CD8-positive, alpha-beta memory T cell (primary cell): ENCODE measurements around the gene APBA3. TPM values are rescaled to one million over a fixed set of nuclear protein-coding genes. Genes with fewer than 3 reads are reported as not detected.

Experiments used
- CTCF ChIA-PET: fragments of 350-600 bp; sonication (Branson Sonifier 250); formaldehyde crosslinking; loops from one replicate; lab custom pipeline; 2021; ENCODE audit warnings: antibody characterized with exemption; lab: Charles Lee
- POLR2A ChIA-PET: fragments of 350-600 bp; sonication (Branson Sonifier 250); formaldehyde crosslinking; loops from one replicate; lab custom pipeline; 2021; ENCODE audit warnings: antibody characterized with exemption; lab: Charles Lee
- DNase-seq, 5 donors: peaks; one replicate each; pipeline versions ENCODE4 v3.0.0 to v3.0.0-alpha.2; 2020 to 2022; ENCODE audit warnings: mixed read lengths in 1 of 5
- H3K27ac ChIP-seq: one replicate; pipeline ENCODE4 v1.7.0; 2013; ENCODE audit warnings: low read depth, mild to moderate bottlenecking, low read length, moderate library complexity
- H3K27me3 ChIP-seq: 2 replicates; pipeline ENCODE4 v1.7.0; 2013; ENCODE audit warnings: low read length, mild to moderate bottlenecking; ENCODE audit not compliant: insufficient read depth, poor library complexity, severe bottlenecking
- H3K36me3 ChIP-seq: 2 replicates; pipeline ENCODE4 v1.7.0; 2013; ENCODE audit warnings: mild to moderate bottlenecking, low read length, moderate library complexity; ENCODE audit not compliant: insufficient read depth
- H3K4me1 ChIP-seq: 2 replicates; pipeline ENCODE4 v1.7.0; 2013; ENCODE audit warnings: mild to moderate bottlenecking, low read length, moderate library complexity; ENCODE audit not compliant: insufficient read depth
- H3K4me3 ChIP-seq: 2 replicates; pipeline ENCODE4 v1.7.0; 2013; ENCODE audit warnings: mild to moderate bottlenecking, low read length
- H3K9me3 ChIP-seq: 2 replicates; pipeline ENCODE4 v1.7.0; 2013; ENCODE audit warnings: mild to moderate bottlenecking, low read length
- H3K27ac Mint-ChIP-seq, 8 donors: one replicate each; pipeline ENCODE4 v1.8.0; 2020 to 2021; ENCODE audit warnings: mixed read lengths in 8 of 8, mild to moderate bottlenecking in 6 of 8, inconsistent platforms in 3 of 8, moderate library complexity in 3 of 8
- H3K27me3 Mint-ChIP-seq, 2 donors: one replicate each; pipeline ENCODE4 v1.8.0; 2020 to 2021; ENCODE audit warnings: mixed read lengths in 2 of 2, mild to moderate bottlenecking in 1 of 2, moderate library complexity in 1 of 2
- H3K36me3 Mint-ChIP-seq, 3 donors: one replicate each; pipeline ENCODE4 v1.8.0; 2020 to 2021; ENCODE audit warnings: mixed read lengths in 3 of 3, inconsistent platforms in 1 of 3, mild to moderate bottlenecking in 1 of 3
- H3K4me1 Mint-ChIP-seq, 3 donors: one replicate each; pipeline ENCODE4 v1.8.0; 2020 to 2021; ENCODE audit warnings: mixed read lengths in 3 of 3, inconsistent platforms in 1 of 3, mild to moderate bottlenecking in 1 of 3
- H3K4me3 Mint-ChIP-seq, 7 donors: one replicate each; pipeline ENCODE4 v1.8.0; 2020 to 2021; ENCODE audit warnings: mixed read lengths in 7 of 7, mild to moderate bottlenecking in 6 of 7, moderate library complexity in 4 of 7, inconsistent platforms in 2 of 7
- H3K9me3 Mint-ChIP-seq, 5 donors: one replicate each; pipeline ENCODE4 v1.8.0; 2020 to 2022; ENCODE audit warnings: mixed read lengths in 5 of 5, mild to moderate bottlenecking in 3 of 5, moderate library complexity in 2 of 5, inconsistent platforms in 1 of 5
- polyA plus RNA-seq: library from polyadenylated mRNA; unstranded; fragments of 300-500 nt; fragmentation: Illumina TruSeq; gene quantifications from one replicate; pipeline ENCODE4 v1.2.3, GENCODE V29; 2021
- total RNA-seq, 2 experiments: library from RNA; stranded (reverse); gene quantifications; one replicate each; pipeline ENCODE4 v1.2.3, GENCODE V29; 2021

APBA3 gene
- total and polyA plus RNA-seq, 3 experiments from 2014 or later: 36.3 to 40.8 (median 39.0) TPM

- DNase-seq: no peak
- Mint-ChIP-seq H3K9me3 (no peaks in the 10 kb centered on the region), H3K4me1 (peaks cover 5 to 23% (median 14%) of the 10 kb centered on the region in 3 donors), H3K36me3 (peaks cover 3 to 19% (median 4%) of the 10 kb centered on the region in 3 donors), H3K4me3 (no peak overlapping the region), H3K27me3 (no peaks in the 10 kb centered on the region), H3K27ac (peak overlapping the region in 2 of 8 donors; percentile 77 to 84)
- H3K9me3 ChIP-seq: no peaks in the 10 kb centered on the region
- H3K27ac ChIP-seq: no peak overlapping the region
- POLR2A ChIA-PET: no interaction called here
- H3K36me3 ChIP-seq: no peaks in the 10 kb centered on the region
- CTCF ChIA-PET: no interaction called here
- peaks cover 12% of the 10 kb centered on the region for H3K4me1 ChIP-seq
- no peak overlapping the region for H3K4me3 ChIP-seq
- no peaks in the 10 kb centered on the region for H3K27me3 ChIP-seq
These were observed 22.8 kb downstream of the APBA3 start for GRCh38 chr19:3738477-3739220.

- ChIA-PET POLR2A (no interaction called here), CTCF (no interaction called here)
- H3K27ac Mint-ChIP-seq: peak overlapping the region in 3 of 8 donors; percentile 9 to 82 (median 50)
- H3K27me3 Mint-ChIP-seq: no peaks in the 10 kb centered on the region
- peaks cover 5 to 23% (median 14%) of the 10 kb centered on the region in 3 donors for H3K4me1 Mint-ChIP-seq
- peaks cover 3 to 21% (median 4%) of the 10 kb centered on the region in 3 donors for H3K36me3 Mint-ChIP-seq
- Histone ChIP-seq H3K36me3 (no peaks in the 10 kb centered on the region), H3K27ac (no peak overlapping the region), H3K4me1 (peaks cover 12% of the 10 kb centered on the region), H3K9me3 (no peaks in the 10 kb centered on the region), H3K27me3 (no peaks in the 10 kb centered on the region), H3K4me3 (no peak overlapping the region)
- H3K9me3 Mint-ChIP-seq: no peaks in the 10 kb centered on the region
- no peak for DNase-seq
- peak overlapping the region in 1 of 7 donors; percentile 27 for H3K4me3 Mint-ChIP-seq
These were observed 23.8 kb downstream of the APBA3 start for GRCh38 chr19:3737487-3738205.

DNA sequence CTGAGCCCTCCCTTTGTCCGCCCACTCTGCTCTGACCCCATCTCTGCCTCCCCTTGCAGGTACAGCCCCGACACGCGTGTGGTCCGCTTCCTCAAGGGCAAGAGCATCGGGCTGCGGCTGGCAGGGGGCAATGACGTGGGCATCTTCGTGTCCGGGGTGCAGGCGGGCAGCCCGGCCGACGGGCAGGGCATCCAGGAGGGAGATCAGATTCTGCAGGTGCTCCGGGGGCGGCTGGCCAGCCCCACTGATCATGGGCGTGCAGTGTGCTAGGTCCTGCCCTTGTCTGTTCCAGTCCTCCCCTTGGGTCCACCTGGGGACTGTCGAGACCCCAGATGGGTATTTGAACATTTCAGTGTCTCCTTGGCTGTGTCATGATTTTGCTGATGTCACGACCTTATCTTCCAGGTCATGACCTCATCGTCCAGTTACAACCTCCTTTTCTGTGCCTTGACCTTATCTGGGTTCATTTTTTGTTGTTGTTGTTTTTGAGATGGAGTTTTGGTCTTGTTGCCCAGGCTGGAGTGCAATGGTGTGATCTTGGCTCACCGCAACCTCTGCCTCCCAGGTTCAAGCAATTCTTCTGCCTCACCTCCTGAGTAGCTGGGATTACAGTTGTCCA, 25.3 kb downstream of the APBA3 start:
- Histone ChIP-seq H3K36me3 (no peaks in the 10 kb centered on the region), H3K4me1 (peaks cover 12% of the 10 kb centered on the region), H3K9me3 (no peaks in the 10 kb centered on the region), H3K4me3 (no peak overlapping the region), H3K27ac (no peak overlapping the region), H3K27me3 (no peaks in the 10 kb centered on the region)
- H3K9me3 Mint-ChIP-seq: no peaks in the 10 kb centered on the region
- ChIA-PET POLR2A (no interaction called here), CTCF (no interaction called here)
- DNase-seq: no peak
- no peaks in the 10 kb centered on the region for H3K27me3 Mint-ChIP-seq
- no peak overlapping the region for H3K4me3 Mint-ChIP-seq
- peaks cover 3 to 21% (median 4%) of the 10 kb centered on the region in 3 donors for H3K36me3 Mint-ChIP-seq
- peaks cover 5 to 23% (median 14%) of the 10 kb centered on the region in 3 donors for H3K4me1 Mint-ChIP-seq
- H3K27ac Mint-ChIP-seq: peak overlapping the region in 1 of 8 donors; percentile 4

DNA sequence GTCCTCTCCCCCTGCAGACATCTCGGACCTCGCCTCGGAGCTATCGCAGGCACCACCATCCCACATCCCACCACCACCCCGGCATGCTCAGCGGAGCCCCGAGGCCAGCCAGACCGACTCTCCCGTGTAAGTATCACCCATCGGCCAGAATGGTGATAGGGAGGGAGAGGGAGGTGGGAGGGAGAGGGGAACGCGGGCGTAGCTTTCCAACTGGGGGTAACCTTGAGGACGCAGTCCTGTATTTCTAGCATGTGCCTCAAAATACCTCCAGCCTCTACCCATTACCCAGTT, 27.2 kb downstream of the APBA3 start:
- no peaks in the 10 kb centered on the region for H3K9me3 ChIP-seq
- Mint-ChIP-seq H3K4me1 (peaks cover 0 to 18% (median 9%) of the 10 kb centered on the region in 3 donors), H3K27ac (no peak overlapping the region), H3K36me3 (peaks cover 3 to 23% (median 4%) of the 10 kb centered on the region in 3 donors), H3K27me3 (no peaks in the 10 kb centered on the region), H3K4me3 (no peak overlapping the region), H3K9me3 (no peaks in the 10 kb centered on the region)
- H3K27ac ChIP-seq: no peak overlapping the region
- H3K4me3 ChIP-seq: no peak overlapping the region
- no peaks in the 10 kb centered on the region for H3K36me3 ChIP-seq
- no peaks in the 10 kb centered on the region for H3K27me3 ChIP-seq
- ChIA-PET CTCF (interaction anchor here (1.2 kb wide), 1 partner anchor 88 kb away, joined by 3 read pairs; no protein-coding TSS in a partner anchor), POLR2A (no interaction called here)
- H3K4me1 ChIP-seq: peaks cover 7% of the 10 kb centered on the region
- no peak for DNase-seq

GRCh38 chr19:3733549-3734309, 27.8 kb downstream of the APBA3 start:
- Mint-ChIP-seq H3K36me3 (peaks cover 3 to 24% (median 4%) of the 10 kb centered on the region in 3 donors), H3K27me3 (no peaks in the 10 kb centered on the region), H3K27ac (no peak overlapping the region), H3K4me1 (peaks cover 0 to 13% (median 4%) of the 10 kb centered on the region in 3 donors), H3K9me3 (no peaks in the 10 kb centered on the region), H3K4me3 (no peak overlapping the region)
- H3K27ac ChIP-seq: no peak overlapping the region
- ChIA-PET CTCF (interaction anchor here (1.2 kb wide), 1 partner anchor 89 kb away, joined by 3 read pairs; no protein-coding TSS in a partner anchor), POLR2A (no interaction called here)
- H3K27me3 ChIP-seq: no peaks in the 10 kb centered on the region
- no peaks in the 10 kb centered on the region for H3K36me3 ChIP-seq
- H3K4me3 ChIP-seq: no peak overlapping the region
- DNase-seq: no peak
- peaks cover 2% of the 10 kb centered on the region for H3K4me1 ChIP-seq
- H3K9me3 ChIP-seq: no peaks in the 10 kb centered on the region

DNA sequence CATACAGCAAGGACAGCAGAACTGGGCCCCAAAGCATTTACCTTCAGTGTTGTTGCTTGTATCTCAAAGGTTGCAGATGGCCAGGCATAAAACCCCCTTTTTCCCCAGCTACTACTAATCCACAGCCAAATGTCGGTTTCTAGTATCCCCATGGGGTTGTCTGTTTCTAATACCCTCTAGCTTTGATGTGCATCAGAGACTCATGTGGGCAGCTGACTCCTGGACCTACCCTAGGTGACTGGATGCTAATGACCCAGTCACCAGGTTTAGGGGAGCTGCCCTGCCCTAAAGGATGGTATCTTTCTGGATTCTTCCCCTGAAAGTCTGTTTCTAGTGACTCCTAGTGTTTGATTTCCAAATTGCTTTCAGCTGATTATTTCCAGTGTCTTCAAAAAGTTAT, 29.4 kb downstream of the APBA3 start:
- POLR2A ChIA-PET: no interaction called here
- H3K27me3 Mint-ChIP-seq: no peaks in the 10 kb centered on the region
- no peaks in the 10 kb centered on the region for H3K4me1 ChIP-seq
- no peak overlapping the region for H3K4me3 Mint-ChIP-seq
- H3K27me3 ChIP-seq: no peaks in the 10 kb centered on the region
- H3K4me1 Mint-ChIP-seq: no peaks in the 10 kb centered on the region
- H3K4me3 ChIP-seq: no peak overlapping the region
- H3K9me3 Mint-ChIP-seq: no peaks in the 10 kb centered on the region
- H3K36me3 ChIP-seq: no peaks in the 10 kb centered on the region
- CTCF ChIA-PET: interaction anchor here (1.0 to 1.1 kb wide), 2 partner anchors 14 to 22 kb away, joined by 3 read pairs; no protein-coding TSS in a partner anchor
- no peaks in the 10 kb centered on the region for H3K9me3 ChIP-seq
- DNase-seq: no peak
- no peak overlapping the region for H3K27ac ChIP-seq
- H3K36me3 Mint-ChIP-seq: peaks cover 1 to 15% (median 3%) of the 10 kb centered on the region in 3 donors
- peak overlapping the region in 1 of 8 donors; percentile 84 for H3K27ac Mint-ChIP-seq

GRCh38 chr19:3730457-3730958, 31.0 kb downstream of the APBA3 start:
- H3K36me3 Mint-ChIP-seq: peaks cover 0 to 10% (median 0%) of the 10 kb centered on the region in 3 donors
- H3K9me3 Mint-ChIP-seq: no peaks in the 10 kb centered on the region
- Histone ChIP-seq H3K27me3 (no peaks in the 10 kb centered on the region), H3K36me3 (no peaks in the 10 kb centered on the region), H3K4me1 (no peaks in the 10 kb centered on the region), H3K4me3 (no peak overlapping the region), H3K27ac (no peak overlapping the region), H3K9me3 (no peaks in the 10 kb centered on the region)
- H3K27ac Mint-ChIP-seq: no peak overlapping the region
- no peaks in the 10 kb centered on the region for H3K27me3 Mint-ChIP-seq
- no peak for DNase-seq
- H3K4me1 Mint-ChIP-seq: no peaks in the 10 kb centered on the region
- CTCF ChIA-PET: no interaction called here
- H3K4me3 Mint-ChIP-seq: no peak overlapping the region
- POLR2A ChIA-PET: interaction anchor here (0.6 kb wide), 1 partner anchor 292 kb away, joined by 7 read pairs; no protein-coding TSS in a partner anchor
